ENCODE measurements around the gene MTRF1L. TPM values are rescaled to one million over a fixed set of nuclear protein-coding genes. Genes with fewer than 3 reads are reported as not detected.
A peak's percentile ranks its signal among the peaks of the same experiment; 100 is the strongest.

MTRF1L gene
- total and polyA plus RNA-seq, 2 of the 13 experiments (the other 11 are each of a cell fraction or from before 2014, with no cell fraction given): 17.6 to 28.7 TPM

GRCh38 chr6:153002613-153003365, at the start of gene MTRF1L (continued):
- TF ChIP-seq ESRRA (CRISPR knock-in tag; IDR thresholded peaks at IDR 0.05; ENCODE audit: low read depth) (no peak; the same call in 1 of the 2 replicates), KDM5A (IDR thresholded peaks at IDR 0.05; ENCODE audit: borderline replicate concordance, low read length) (peak; percentile 78; the same call in 1 of the 2 replicates), GTF3A (CRISPR knock-in tag; conservative IDR thresholded peaks at IDR 0.05) (no peak), ZNF510 (CRISPR knock-in tag; IDR thresholded peaks at IDR 0.05; ENCODE audit: low read depth) (no peak), ZNF713 (CRISPR knock-in tag; IDR thresholded peaks at IDR 0.05) (no peak), NFE2L2 (IDR thresholded peaks at IDR 0.05; ENCODE audit: low read length) (no peak), CBX5 (CRISPR knock-in tag; IDR thresholded peaks at IDR 0.05; ENCODE audit: borderline replicate concordance) (peak; percentile 62; the same call in 1 of the 2 replicates), ZFP82 (CRISPR knock-in tag; IDR thresholded peaks at IDR 0.05; ENCODE audit: borderline replicate concordance) (no peak), RNF2 (conservative IDR thresholded peaks at IDR 0.05; ENCODE audit: low read depth) (no peak; the same call in 1 of the 2 replicates), ZBTB2 (CRISPR knock-in tag; IDR thresholded peaks at IDR 0.05; ENCODE audit: low read depth) (peak; percentile 27; the same call in 1 of the 2 replicates), ZNF691 (CRISPR knock-in tag; IDR thresholded peaks at IDR 0.05; ENCODE audit: borderline replicate concordance, low read depth) (no peak; the same call in 1 of the 2 replicates), ZFP36L1 (CRISPR knock-in tag; IDR thresholded peaks at IDR 0.05) (no peak), ZBTB39 (CRISPR knock-in tag; IDR thresholded peaks at IDR 0.05) (no peak), XBP1 (CRISPR knock-in tag; IDR thresholded peaks at IDR 0.05) (no peak), ZNF530 (CRISPR knock-in tag; IDR thresholded peaks at IDR 0.05; ENCODE audit: low read depth) (no peak), PAF1 (CRISPR knock-in tag; IDR thresholded peaks at IDR 0.05) (no peak), NRL (CRISPR knock-in tag; IDR thresholded peaks at IDR 0.05; ENCODE audit: borderline replicate concordance) (peak; percentile 79; the same call in 1 of the 2 replicates), JDP2 (CRISPR knock-in tag; IDR thresholded peaks at IDR 0.05; ENCODE audit: borderline replicate concordance) (no peak), ZNF780A (CRISPR knock-in tag; IDR thresholded peaks at IDR 0.05) (no peak), ZBTB7A (CRISPR knock-in tag; IDR thresholded peaks at IDR 0.05) (peak; percentile 69), SPEN (CRISPR knock-in tag; IDR thresholded peaks at IDR 0.05; ENCODE audit: low read depth) (peak; percentile 95), ZNF12 (CRISPR knock-in tag; IDR thresholded peaks at IDR 0.05) (peak; percentile 72; the same call in 1 of the 2 replicates), ZSCAN30 (CRISPR knock-in tag; IDR thresholded peaks at IDR 0.05) (no peak), PHF5A (CRISPR knock-in tag; IDR thresholded peaks at IDR 0.05; ENCODE audit: low read depth, unreplicated experiment) (peak; percentile 63)
- TF ChIP-seq, protein P1, sequence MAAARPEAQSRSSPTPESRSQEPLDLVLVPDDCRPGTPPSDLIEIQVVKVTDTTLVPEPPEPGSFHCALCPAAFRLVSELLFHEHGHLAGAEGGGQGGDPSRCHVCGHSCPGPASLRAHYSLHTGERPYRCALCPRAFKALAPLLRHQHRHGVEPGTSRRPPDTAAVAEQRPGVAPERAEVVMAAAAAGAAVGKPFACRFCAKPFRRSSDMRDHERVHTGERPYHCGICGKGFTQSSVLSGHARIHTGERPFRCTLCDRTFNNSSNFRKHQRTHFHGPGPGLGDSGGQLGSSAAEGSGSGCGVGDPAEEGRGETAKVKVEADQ (CRISPR knock-in tag; IDR thresholded peaks at IDR 0.05; ENCODE audit: borderline replicate concordance): no peak

All from HepG2 (cell line).